ENCODE results near the gene PNMA6F.

- TF ChIP-seq CTCF (IDR thresholded peaks at IDR 0.05) (no peak), POLR2A (IDR thresholded peaks at IDR 0.05) (no peak)
These were observed 21.4 kb upstream of the PNMA6F start for GRCh38 chrX:153342762-153343558.

All from uterus (tissue), 2 donors.